ENCODE measurements around the gene TAS2R20. TPM values are rescaled to one million over a fixed set of nuclear protein-coding genes. Genes with fewer than 3 reads are reported as not detected.

The TAS2R20 gene
- total RNA-seq, result 0.34 and 6.2 TPM in 2 replicates

GRCh38 chr12:10998204-10998603 is at the start of gene TAS2R20:
Gene TAS2R20, minus strand, starts transcription at chr12:10998304. Its CDS starts 429 bp downstream, at chr12:10997875.

GRCh38 chr12:11031307-11031706 is 33.2 kb upstream of the TAS2R20 start, which contains the start of gene TAS2R31:
Gene TAS2R31, minus strand, starts transcription at chr12:11031407. Its CDS starts 72 bp downstream, at chr12:11031335.

GRCh38 chr12:11022520-11022919 is 24.4 kb upstream of the TAS2R20 start, which contains the start of gene TAS2R19:
Gene TAS2R19, minus strand, starts transcription at chr12:11022620. Its CDS starts 49 bp downstream, at chr12:11022571.

GRCh38 chr12:10986812-10987211 is 11.3 kb downstream of the TAS2R20 start, which contains the start of gene TAS2R50:
Gene TAS2R50, minus strand, starts transcription at chr12:10986912. Its CDS starts 52 bp downstream, at chr12:10986860.

Other genes starting within 250 kb of the TAS2R20 start
- not detected in 2 replicates for gene TAS2R7, start 195.7 kb downstream of the TAS2R20 start, total RNA-seq
- gene TAS2R8, start 191.0 kb downstream of the TAS2R20 start, total RNA-seq, result 0.14 TPM in 1 of 2 replicates, not detected in the other
- 0.14 TPM in 1 of 2 replicates, not detected in the other for gene TAS2R9, start 188.1 kb downstream of the TAS2R20 start, total RNA-seq
- gene TAS2R10, start 171.9 kb downstream of the TAS2R20 start, total RNA-seq, result 1.4 TPM in 1 of 2 replicates, not detected in the other
- gene PRR4, start 148.8 kb downstream of the TAS2R20 start, total RNA-seq, result 1.4 TPM in 1 of 2 replicates, not detected in the other
- 4.1 and 15.9 TPM in 2 replicates for gene PRH1, start 114.0 kb downstream of the TAS2R20 start, total RNA-seq
- under 0.01 and 3.3 TPM in 2 replicates for gene TAS2R13, start 88.7 kb downstream of the TAS2R20 start, total RNA-seq
- 0.34 TPM in 1 of 2 replicates, not detected in the other for gene PRH2, start 69.1 kb downstream of the TAS2R20 start, total RNA-seq
- gene TAS2R14, start 59.0 kb downstream of the TAS2R20 start, total RNA-seq, result 0.68 and 4.1 TPM in 2 replicates
- gene TAS2R50, start 11.4 kb downstream of the TAS2R20 start, total RNA-seq, result 0.34 and 5.9 TPM in 2 replicates
- 0.34 and 7.6 TPM in 2 replicates for gene TAS2R19, start 24.3 kb upstream of the TAS2R20 start, total RNA-seq
- 0.68 and 5.6 TPM in 2 replicates for gene TAS2R31, start 33.1 kb upstream of the TAS2R20 start, total RNA-seq
- gene TAS2R46, start 64.0 kb upstream of the TAS2R20 start, total RNA-seq, result 0.34 and 5.1 TPM in 2 replicates
- gene TAS2R43, start 94.0 kb upstream of the TAS2R20 start, total RNA-seq, result 0.34 TPM in 1 of 2 replicates, not detected in the other
- 0.68 and 8.0 TPM in 2 replicates for gene TAS2R30, start 136.3 kb upstream of the TAS2R20 start, total RNA-seq
- gene SMIM10L1, start 172.9 kb upstream of the TAS2R20 start, total RNA-seq, result 3.8 and 5.2 TPM in 2 replicates
- gene TAS2R42, start 188.6 kb upstream of the TAS2R20 start, total RNA-seq, result not detected in 2 replicates